Choroid plexus epithelial cell (primary cell): Measurements from ENCODE around the gene DMRTB1.

ENCODE experiments used
- DNase-seq: peaks from one replicate; pipeline ENCODE4 v3.0.0-alpha.2; 2010; ENCODE audit warnings: low read depth
- H3K4me3 ChIP-seq: 2 replicates; pipeline ENCODE4 v1.5.1; 2011; ENCODE audit warnings: low read depth, mild to moderate bottlenecking, control low read depth, low read length, moderate library complexity
- CTCF ChIP-seq: conservative IDR thresholded peaks from 2 replicates; pipeline ENCODE4 v1.5.1; 2011; ENCODE audit warnings: low read depth, mild to moderate bottlenecking, control low read depth, inconsistent platforms, low read length, moderate library complexity

Gene DMRTB1

GRCh38 chr1:53413175-53414001 lies 45.8 kb upstream of the DMRTB1 start:
- DNase-seq = peak; percentile 94
- no peak for TF ChIP-seq CTCF
- no peak overlapping the region for H3K4me3 ChIP-seq

- no peak overlapping the region for H3K4me3 ChIP-seq
- DNase-seq = no peak
- no peak for TF ChIP-seq CTCF
These were observed 44.6 kb upstream of the DMRTB1 start for GRCh38 chr1:53414632-53415031.

- H3K4me3 ChIP-seq = no peak overlapping the region
- DNase-seq = no peak
These were observed 43.8 kb upstream of the DMRTB1 start for GRCh38 chr1:53415432-53415831.

GRCh38 chr1:53416269-53416813 lies 42.9 kb upstream of the DMRTB1 start:
- DNase-seq = no peak
- no peak for TF ChIP-seq CTCF
- H3K4me3 ChIP-seq = no peak overlapping the region

More at GRCh38 chr1:53415432-53415831, 43.8 kb upstream of the DMRTB1 start:
- no peak for TF ChIP-seq CTCF

GRCh38 chr1:53417074-53417511 lies 42.1 kb upstream of the DMRTB1 start:
- no peak for DNase-seq
- no peak for TF ChIP-seq CTCF
- H3K4me3 ChIP-seq = no peak overlapping the region

GRCh38 chr1:53419034-53419433 lies 40.2 kb upstream of the DMRTB1 start:
- TF ChIP-seq CTCF = no peak
- DNase-seq = no peak
- no peak overlapping the region for H3K4me3 ChIP-seq

GRCh38 chr1:53420341-53420740 lies 38.9 kb upstream of the DMRTB1 start:
- DNase-seq = no peak
- no peak overlapping the region for H3K4me3 ChIP-seq
- no peak for TF ChIP-seq CTCF
